HL-60/S4 treated with retinoic acid at 250 ng/mL for 4 days and 3 days (cell line): ENCODE results near the gene MOB2.

Source experiments
- in situ Hi-C: fragments of 300-500 bp; cut with MboI; formaldehyde crosslinking; loops from 2 replicates; pipeline ENCODE4 v1.7.0; 2022; ENCODE audit warnings: low sequenced_read_pairs

The MOB2 gene

DNA sequence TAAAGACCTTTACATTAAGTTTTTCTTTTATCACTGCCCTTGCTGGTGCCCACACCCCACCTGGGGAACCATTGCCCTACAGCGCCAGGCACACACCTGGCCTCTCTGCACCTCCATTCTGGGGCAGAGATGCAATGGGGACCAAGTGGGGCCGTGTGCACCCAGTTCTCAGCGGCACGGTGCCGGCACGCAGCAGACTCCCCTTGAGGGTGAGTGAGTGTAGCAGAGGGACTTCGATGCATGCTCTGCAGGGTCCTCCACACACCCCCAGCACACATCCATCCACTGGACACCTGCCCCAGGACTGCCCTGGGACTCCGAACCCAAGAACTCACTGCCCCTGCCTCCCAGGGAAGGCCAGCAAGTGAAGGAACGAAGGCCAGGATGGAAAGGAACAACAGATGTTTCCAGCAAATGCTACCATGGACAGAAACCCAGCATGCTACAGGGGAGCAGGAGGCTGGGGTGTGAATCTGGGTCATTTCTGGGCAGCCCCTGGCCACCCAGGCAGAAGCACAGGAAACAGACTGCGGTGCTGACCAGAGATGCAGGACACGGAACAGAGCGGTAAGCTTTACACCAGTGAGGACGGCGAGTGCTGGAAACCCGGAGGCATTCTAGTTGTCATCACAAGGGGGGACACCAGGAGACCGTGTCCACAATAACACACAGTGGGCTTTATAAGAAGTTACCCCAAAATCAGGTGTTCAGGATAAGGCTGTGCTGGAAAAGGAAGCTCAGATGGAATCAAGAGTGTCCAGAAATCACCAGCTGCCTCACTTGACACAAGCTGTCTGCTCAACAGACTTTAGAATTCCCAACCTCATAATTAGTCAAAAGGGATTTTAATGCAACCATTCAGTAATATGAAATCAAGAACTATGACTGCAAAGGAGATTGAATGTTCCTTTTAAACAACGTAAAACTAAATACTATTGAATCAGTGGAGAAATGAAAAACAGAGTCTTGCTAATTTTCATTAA lies 32.7 kb upstream of the MOB2 start:
- in situ Hi-C loops, result loop anchor here (25.0 kb wide), 1 partner anchor 307 kb away; the partner anchor contains the start of gene MUC5B

- in situ Hi-C loops, result loop anchor here (25.0 kb wide), 1 partner anchor 306 kb away; the partner anchor contains the start of gene MUC5B
Observed at GRCh38 chr11:1518301-1518700, 31.7 kb upstream of the MOB2 start.

DNA sequence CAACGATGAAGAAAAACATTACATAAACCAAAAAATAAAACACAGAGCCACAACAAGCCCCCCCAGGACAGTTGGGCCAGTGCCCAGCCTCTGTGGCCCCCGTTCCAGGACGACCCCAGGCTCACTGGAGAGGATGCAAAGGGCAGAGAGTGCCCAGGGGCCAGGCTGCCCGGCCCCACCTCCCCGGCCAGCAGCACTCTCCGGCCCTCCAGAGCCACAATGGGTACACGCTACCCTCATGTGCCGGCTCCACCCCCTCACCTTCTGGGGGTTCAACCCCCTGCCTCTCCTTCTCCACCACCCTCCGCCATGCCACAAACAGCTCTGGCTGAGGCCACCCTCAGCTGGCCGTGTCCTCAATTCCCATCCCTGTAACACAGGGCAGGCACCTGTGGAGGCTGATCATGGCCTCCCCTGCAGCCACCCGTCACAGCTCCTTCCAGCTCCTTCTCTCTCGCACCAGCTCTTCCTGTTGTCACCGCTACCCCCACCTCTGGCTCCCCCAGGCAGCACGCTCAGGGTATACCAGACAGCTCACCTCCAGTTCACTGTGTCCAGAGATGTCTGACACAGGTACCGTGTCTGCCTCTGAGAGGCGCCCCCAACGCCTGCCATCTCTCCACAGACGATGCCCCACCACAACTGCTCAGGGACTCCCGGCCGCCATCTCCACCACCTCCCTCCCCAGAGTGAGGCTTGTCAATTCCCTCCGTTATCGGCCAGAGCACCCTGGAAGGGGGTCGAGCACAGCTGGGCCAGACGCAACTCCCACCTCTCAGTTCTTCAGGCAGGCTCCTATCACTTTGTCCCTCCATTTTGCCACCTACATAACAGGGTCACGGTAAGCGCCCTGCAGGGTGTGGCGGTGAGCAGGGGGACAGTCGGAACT lies 30.8 kb upstream of the MOB2 start:
- in situ Hi-C loops, result loop anchor here (25.0 kb wide), 1 partner anchor 305 kb away; the partner anchor contains the start of gene MUC5B

- in situ Hi-C loops, result loop anchor here (25.0 kb wide), 1 partner anchor 304 kb away; the partner anchor contains the start of gene MUC5B
Observed at GRCh38 chr11:1516273-1517067, 29.9 kb upstream of the MOB2 start.

DNA sequence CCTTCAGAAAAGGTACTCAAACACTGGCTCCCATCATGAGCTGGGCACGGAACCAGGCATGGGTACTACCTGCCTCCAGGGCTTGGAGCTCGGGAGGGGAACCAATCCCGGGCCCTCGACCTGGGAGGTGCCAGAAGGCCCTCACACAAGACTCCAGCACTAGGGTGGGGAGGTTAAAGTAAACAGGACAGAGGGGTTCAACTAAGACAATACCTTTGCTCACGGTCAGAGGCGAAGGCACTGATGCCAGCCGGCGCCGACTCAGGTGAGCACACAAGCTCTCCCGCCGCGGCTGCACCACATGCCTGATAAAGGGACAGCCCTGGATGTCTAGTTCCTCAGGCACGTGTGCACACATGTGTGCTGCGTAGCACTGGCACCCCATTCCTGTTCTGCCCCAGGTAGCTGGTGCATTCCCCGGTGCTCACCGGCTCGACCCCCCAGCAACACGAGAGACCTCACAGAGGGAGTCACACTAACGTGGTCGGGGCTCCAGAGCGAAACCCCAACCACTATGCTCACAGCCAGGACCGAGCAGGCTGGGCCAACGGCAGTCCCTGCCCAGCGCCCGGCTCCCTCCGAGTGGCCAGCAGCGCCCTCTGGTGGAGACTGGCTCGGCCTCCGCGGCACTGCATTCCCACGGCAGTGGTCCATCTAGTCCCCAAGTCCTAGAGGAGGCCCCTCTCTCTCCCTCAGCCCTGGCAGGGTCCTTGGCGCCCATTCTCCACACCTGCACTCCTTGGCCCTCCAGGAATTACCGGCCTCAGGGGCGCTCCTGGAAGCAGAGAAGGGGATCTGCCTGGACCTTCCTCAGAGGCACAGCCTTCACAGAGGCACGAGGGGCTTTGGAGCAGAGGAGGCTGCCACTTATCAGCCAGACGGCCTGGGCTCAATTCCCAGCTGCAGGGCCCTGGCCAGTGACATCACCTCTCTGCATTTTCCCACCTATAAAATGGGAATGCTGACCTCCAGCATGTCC lies 28.8 kb upstream of the MOB2 start:
- in situ Hi-C loops, result loop anchor here (25.0 kb wide), 1 partner anchor 303 kb away; the partner anchor contains the start of gene MUC5B

- in situ Hi-C loops, result loop anchor here (25.0 kb wide), 1 partner anchor 302 kb away; the partner anchor contains the start of gene MUC5B
Observed at GRCh38 chr11:1514336-1515061, 27.9 kb upstream of the MOB2 start.

GRCh38 chr11:1513326-1514296 lies 27.0 kb upstream of the MOB2 start:
- in situ Hi-C loops, result loop anchor here (25.0 kb wide), 1 partner anchor 301 kb away; the partner anchor contains the start of gene MUC5B

GRCh38 chr11:1512531-1513258 lies 26.1 kb upstream of the MOB2 start:
- in situ Hi-C loops, result loop anchor here (25.0 kb wide), 1 partner anchor 300 kb away; the partner anchor contains the start of gene MUC5B

GRCh38 chr11:1511937-1512496 lies 25.4 kb upstream of the MOB2 start:
- in situ Hi-C loops, result loop anchor here (25.0 kb wide), 1 partner anchor 300 kb away; the partner anchor contains the start of gene MUC5B

DNA sequence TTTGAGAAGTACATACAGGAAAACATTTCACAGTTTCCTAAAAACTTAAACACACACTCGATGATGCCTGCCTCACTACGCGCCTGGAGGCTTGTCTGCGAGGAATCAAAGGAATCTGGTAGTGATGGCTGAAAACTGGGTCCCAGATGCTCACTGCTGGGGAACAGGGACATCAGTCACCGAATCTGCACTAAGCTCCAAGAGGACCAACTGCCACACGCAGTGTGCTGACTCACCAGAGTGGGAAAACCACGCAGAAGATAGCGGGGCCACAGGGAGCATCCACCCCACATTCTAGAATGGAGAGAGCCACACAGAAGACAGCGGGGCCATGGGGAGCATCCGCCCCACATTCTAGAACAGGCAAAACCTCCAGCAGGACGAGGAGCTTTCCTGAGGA lies 24.3 kb upstream of the MOB2 start:
- in situ Hi-C loops, result loop anchor here (25.0 kb wide), 1 partner anchor 299 kb away; the partner anchor contains the start of gene MUC5B

GRCh38 chr11:1510351-1510750 lies 23.8 kb upstream of the MOB2 start:
- in situ Hi-C loops, result loop anchor here (25.0 kb wide), 1 partner anchor 298 kb away; the partner anchor contains the start of gene MUC5B

GRCh38 chr11:1509626-1510255 lies 23.2 kb upstream of the MOB2 start:
- in situ Hi-C loops, result loop anchor here (25.0 kb wide), 1 partner anchor 297 kb away; the partner anchor contains the start of gene MUC5B

DNA sequence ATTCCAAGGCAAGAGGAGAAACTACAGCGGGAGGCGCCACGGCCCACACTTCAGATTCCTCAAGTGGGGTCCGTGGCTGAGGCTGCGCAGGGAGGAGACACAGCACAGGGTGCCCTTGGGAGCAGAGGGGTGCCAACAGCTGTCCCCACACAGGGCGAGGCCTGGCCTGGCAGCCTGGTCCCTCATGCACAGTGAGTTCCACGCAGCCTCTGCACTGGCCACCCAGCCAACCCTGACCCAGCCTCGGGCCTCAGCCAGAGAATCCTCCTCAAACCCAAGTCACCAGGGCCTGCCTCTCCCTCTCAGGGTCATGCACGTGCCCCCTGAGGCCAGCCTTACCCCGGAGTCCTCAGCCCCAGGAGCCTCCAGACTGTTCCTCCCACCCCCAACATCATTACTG lies 22.4 kb upstream of the MOB2 start:
- in situ Hi-C loops, result loop anchor here (25.0 kb wide), 1 partner anchor 297 kb away; the partner anchor contains the start of gene MUC5B

DNA sequence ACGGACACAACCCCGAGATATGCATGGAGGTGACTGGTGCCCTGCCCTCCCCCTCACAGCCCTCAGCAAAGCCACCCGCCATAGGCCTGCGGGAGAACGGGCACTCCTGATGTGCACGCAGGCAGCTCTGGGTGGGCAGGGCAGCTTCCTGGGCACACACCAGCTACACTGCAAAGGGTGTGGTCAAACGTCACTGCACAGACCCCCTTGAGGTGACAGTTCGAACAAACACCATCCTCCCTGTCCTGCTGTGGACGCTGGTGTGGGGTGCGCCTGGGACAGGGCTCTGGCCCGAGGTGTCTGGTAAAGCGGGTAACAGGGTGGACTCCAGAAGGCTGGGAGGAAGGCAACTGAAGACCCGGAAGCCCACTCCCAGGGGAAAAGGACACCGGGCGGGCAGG lies 21.9 kb upstream of the MOB2 start:
- in situ Hi-C loops, result loop anchor here (25.0 kb wide), 1 partner anchor 296 kb away; the partner anchor contains the start of gene MUC5B
